Ovary (tissue), 9 donors: Measurements from ENCODE around the gene ZSWIM6. TPM values are rescaled to one million over a fixed set of nuclear protein-coding genes. Genes with fewer than 3 reads are reported as not detected.
"Not testable (repeated sequence)": the region's sequence is repeated elsewhere in the genome, so short reads cannot be mapped to it uniquely, and the experiment has no call there.

Experiments used
- DNase-seq, 5 donors: peaks; one replicate each; pipeline ENCODE4 v3.0.0-alpha.2; 2019 to 2020
- H3K27ac ChIP-seq, 2 donors: fragments of 200-600 bp; one replicate each; pipeline versions ENCODE4 v1.5.1 to v1.8.0; 2019 to 2022
- H3K27me3 ChIP-seq: fragments of 200-600 bp; one replicate; pipeline ENCODE4 v1.8.0; 2022
- H3K36me3 ChIP-seq: fragments of 200-600 bp; sonication (generic); one replicate; pipeline ENCODE4 v1.5.1; 2019
- H3K4me1 ChIP-seq: one replicate; pipeline ENCODE4 v1.8.1; 2013; ENCODE audit warnings: mild to moderate bottlenecking, moderate library complexity; ENCODE audit not compliant: insufficient read depth
- H3K4me3 ChIP-seq: fragments of 200-600 bp; sonication (generic); one replicate; pipeline ENCODE4 v1.5.1; 2017
- H3K9me3 ChIP-seq, 2 donors: fragments of 200-600 bp in 1 of 2; sonication (generic) in 1 of 2; one replicate each; pipeline versions ENCODE4 v1.5.1 to v1.8.1; 2013 to 2019; ENCODE audit warnings: mild to moderate bottlenecking in 1 of 2, moderate library complexity in 1 of 2
- CTCF ChIP-seq, 3 donors: fragments of 450-650 bp in 2 of 3; fragments of 200-600 bp in 1 of 3; IDR thresholded peaks; one replicate each; pipeline versions ENCODE4 v1.5.1 to v1.8.0; 2016 to 2022; ENCODE audit warnings: antibody characterized with exemption in 3 of 3, mild to moderate bottlenecking in 1 of 3
- EP300 ChIP-seq: sonication (generic); formaldehyde crosslinking; IDR thresholded peaks from one replicate; pipeline ENCODE4 v1.6.1; 2017; ENCODE audit warnings: antibody characterized with exemption
- POLR2A ChIP-seq: fragments of 450-650 bp; IDR thresholded peaks from one replicate; pipeline ENCODE4 v1.6.1; 2017; ENCODE audit warnings: antibody characterized with exemption, mild to moderate bottlenecking, moderate library complexity
- WGBS, 3 donors: extraction: QIAGEN DNeasy Blood & Tissue Kit in 1 of 3; methylation state at CpG; one replicate each; pipeline versions ENCODE4 v1.1.5 to v1.1.7; 2013 to 2017; 5-methylcytosine and 5-hydroxymethylcytosine counted together
- intact Hi-C, 4 donors: fragments of 100-400 bp; cut with DNase I; formaldehyde crosslinking; loops; one replicate each; pipeline versions ENCODE4 v1.11.0 to v1.15.1; 2022 to 2023
- polyA plus RNA-seq, 2 donors: library from polyadenylated mRNA; stranded (reverse); fragments of 200-250 nt in 1 of 2; fragments of 350-450 nt in 1 of 2; fragmentation: Illumina TruSeq in 1 of 2; extraction: RNeasy Lipid Tissue Mini Kit (QIAGEN cat#74804) in 1 of 2; gene quantifications; one replicate each; pipeline ENCODE4 v1.2.3, GENCODE V29; 2013 to 2014
- total RNA-seq, 7 donors: library from RNA; depleted of rRNA in 2 of 7; stranded (reverse); fragments of >200 nt in 2 of 7; fragmentation: NEBNext Ultra II Directional in 3 of 7; extraction: Animal tissue kit (Norgen Biotek cat#: 25700) in 3 of 7; gene quantifications; one replicate each; pipeline versions ENCODE4 v1.1.0 to v1.2.4, GENCODE V29; 2016 to 2023
- donor health status: DM: no; HTN: no; CAD: no; lungs with moderate emphysema.
- donor health status: DM: no; HTN: no; CAD: no.
- donor health status: Bipolar disorder and iron deficiency.
- donor health status: DM: yes; HTN: yes; CAD: no.
- donor health status: DM: no; HTN: no; CAD: no.
- donor health status: DM: yes; HTN: yes; CAD: no.

ZSWIM6 gene
- total and polyA plus RNA-seq, 9 donors: 4.1 to 15.3 (median 10.6) TPM

- Histone ChIP-seq H3K36me3 (no peaks in the 10 kb centered on the region), H3K9me3 (no peaks in the 10 kb centered on the region), H3K27ac (no peak overlapping the region), H3K4me1 (peaks cover 8% of the 10 kb centered on the region), H3K4me3 (no peak overlapping the region), H3K27me3 (no peaks in the 10 kb centered on the region)
- no peak for TF ChIP-seq POLR2A
- TF ChIP-seq EP300: no peak
- no peak for TF ChIP-seq CTCF (IDR thresholded peaks at IDR 0.05)
- whole genome bisulfite sequencing, 3 donors: 29 to 62% (median 46%) methylated on average over 2 of the region's 2 CpGs
- DNase-seq: no peak
- intact Hi-C loops: no loop called here
Measured at GRCh38 chr5:61412361-61412760, 80.3 kb downstream of the ZSWIM6 start.

- H3K4me3 ChIP-seq, H3K9me3 ChIP-seq, intact Hi-C loops, H3K4me1 ChIP-seq, H3K27ac ChIP-seq, H3K36me3 ChIP-seq, DNase-seq, H3K27me3 ChIP-seq: not testable (repeated sequence)
- WGBS, 3 donors: 96 to 98% (median 98%) methylated on average over 2 of the region's 2 CpGs
Measured at GRCh38 chr5:61413205-61413604, 81.1 kb downstream of the ZSWIM6 start.

- intact Hi-C loops: no loop called here
- H3K4me3 ChIP-seq: no peak overlapping the region
- TF ChIP-seq CTCF (IDR thresholded peaks at IDR 0.05) (no peak), EP300 (no peak), POLR2A (no peak)
- no peak for DNase-seq
- H3K9me3 ChIP-seq: no peaks in the 10 kb centered on the region
- 91 to 93% (median 93%) methylated on average over 6 of the region's 6 CpGs for WGBS, 3 donors
- no peak overlapping the region for H3K27ac ChIP-seq
- no peaks in the 10 kb centered on the region for H3K36me3 ChIP-seq
- H3K4me1 ChIP-seq: peaks cover 7% of the 10 kb centered on the region
- H3K27me3 ChIP-seq: no peaks in the 10 kb centered on the region
Measured at GRCh38 chr5:61414806-61415205, 82.7 kb downstream of the ZSWIM6 start.

GRCh38 chr5:61416010-61416409, 84.0 kb downstream of the ZSWIM6 start:
- intact Hi-C loops: no loop called here
- TF ChIP-seq CTCF (IDR thresholded peaks at IDR 0.05): no peak
- no peak for TF ChIP-seq POLR2A
- 34 to 49% (median 35%) methylated on average over 5 of the region's 5 CpGs for WGBS, 3 donors
- no peak for DNase-seq
- Histone ChIP-seq H3K27ac (no peak overlapping the region), H3K36me3 (no peaks in the 10 kb centered on the region), H3K4me1 (peaks cover 5% of the 10 kb centered on the region), H3K27me3 (no peaks in the 10 kb centered on the region), H3K9me3 (no peaks in the 10 kb centered on the region), H3K4me3 (no peak overlapping the region)

GRCh38 chr5:61416420-61416819, 84.4 kb downstream of the ZSWIM6 start:
- H3K27me3 ChIP-seq: no peaks in the 10 kb centered on the region
- TF ChIP-seq POLR2A (no peak), EP300 (no peak), CTCF (IDR thresholded peaks at IDR 0.05) (no peak)
- no peaks in the 10 kb centered on the region for H3K9me3 ChIP-seq
- no peak for DNase-seq
- intact Hi-C loops: no loop called here
- 73 to 76% (median 74%) methylated on average over 1 of the region's 1 CpG for WGBS, 3 donors
- peaks cover 5% of the 10 kb centered on the region for H3K4me1 ChIP-seq
- no peak overlapping the region for H3K27ac ChIP-seq
- no peak overlapping the region for H3K4me3 ChIP-seq
- no peaks in the 10 kb centered on the region for H3K36me3 ChIP-seq
